GM18498 (cell line): ENCODE results near the gene FOXP1.

Experiments
- ATAC-seq: cut with Tn5 transposase; IDR thresholded peaks from one replicate; pipeline ENCODE4 v1.9.1; 2021; ENCODE audit warnings: mild to moderate bottlenecking, moderate library complexity; ENCODE audit not compliant: unreplicated experiment

The FOXP1 gene

DNA sequence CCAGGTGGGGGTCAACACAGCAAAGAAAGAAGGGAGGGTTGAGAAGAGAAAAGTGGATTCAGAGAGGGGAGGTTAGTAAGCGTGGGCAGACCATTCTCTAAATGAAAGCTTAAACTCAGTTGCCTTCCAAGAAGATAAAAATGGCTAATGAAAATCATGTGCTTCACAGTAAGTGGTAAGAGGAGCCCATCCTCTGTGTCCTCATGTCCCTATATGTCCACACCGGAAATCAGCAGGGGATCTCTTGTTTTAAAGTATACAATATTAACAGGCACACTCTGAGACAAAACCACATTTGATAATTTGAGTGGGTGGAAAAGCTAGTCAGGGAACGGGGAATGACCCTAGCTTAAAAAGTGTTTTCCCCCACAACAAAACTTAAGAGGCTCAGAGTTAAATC, 4.4 kb upstream of the FOXP1 start:
- no peak for ATAC-seq

- ATAC-seq, result no peak
These were observed 3.3 kb upstream of the FOXP1 start for GRCh38 chr3:71586810-71587242.

GRCh38 chr3:71585887-71586809, 2.6 kb upstream of the FOXP1 start:
- no peak for ATAC-seq

DNA sequence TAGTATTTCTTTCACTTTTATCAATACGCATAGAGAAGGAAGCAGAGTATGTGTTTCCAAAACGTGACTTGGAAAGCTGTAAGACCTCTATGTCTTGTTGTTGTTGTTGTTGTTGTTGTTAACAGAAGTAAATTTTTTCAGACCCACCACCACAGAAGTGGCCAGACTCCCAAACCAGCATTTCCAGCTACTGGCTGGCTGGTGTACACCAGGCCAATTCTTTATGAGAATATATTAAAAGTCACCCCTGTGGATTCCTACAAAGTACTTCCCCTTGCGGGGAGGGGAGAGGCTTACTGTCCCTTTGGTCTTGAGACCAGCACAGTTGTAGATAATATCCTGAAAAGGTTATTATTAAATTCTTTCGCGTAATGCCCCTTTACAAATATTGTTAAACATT, 1.6 kb upstream of the FOXP1 start:
- ATAC-seq, result no peak

DNA sequence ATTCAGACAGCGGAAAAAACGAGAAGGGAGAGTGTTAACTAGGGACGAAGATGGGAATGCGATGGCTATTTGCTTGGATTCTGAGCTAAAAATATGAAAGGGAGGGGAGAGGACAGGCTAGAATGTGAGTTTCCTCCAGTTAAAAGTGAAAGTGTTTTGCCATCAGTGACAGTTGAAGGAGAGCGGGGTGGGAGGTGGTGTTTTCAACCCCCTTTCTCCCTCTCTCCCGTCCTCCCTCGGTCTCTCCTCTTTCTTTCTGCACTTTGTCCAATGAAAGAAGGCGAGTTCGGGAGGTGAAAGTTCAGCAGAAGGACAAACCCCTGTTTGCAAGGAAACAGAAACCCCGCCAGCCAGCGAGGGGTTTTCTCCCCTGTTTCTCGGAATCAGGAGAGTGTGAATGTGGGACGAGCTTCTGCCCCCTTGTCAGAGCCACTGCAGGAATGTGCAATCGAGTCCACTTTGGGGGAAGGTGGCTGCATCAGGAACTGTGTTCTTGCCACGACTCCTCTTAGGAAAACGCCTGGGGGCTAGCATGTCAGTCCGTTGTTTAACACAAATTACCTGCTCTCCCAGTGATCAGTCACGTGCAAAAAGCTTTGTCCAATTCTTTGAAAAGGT, 975 bp upstream of the FOXP1 start:
- ATAC-seq, result no peak

GRCh38 chr3:71582612-71583565, 639 bp downstream of the FOXP1 start:
- ATAC-seq, result no peak

DNA sequence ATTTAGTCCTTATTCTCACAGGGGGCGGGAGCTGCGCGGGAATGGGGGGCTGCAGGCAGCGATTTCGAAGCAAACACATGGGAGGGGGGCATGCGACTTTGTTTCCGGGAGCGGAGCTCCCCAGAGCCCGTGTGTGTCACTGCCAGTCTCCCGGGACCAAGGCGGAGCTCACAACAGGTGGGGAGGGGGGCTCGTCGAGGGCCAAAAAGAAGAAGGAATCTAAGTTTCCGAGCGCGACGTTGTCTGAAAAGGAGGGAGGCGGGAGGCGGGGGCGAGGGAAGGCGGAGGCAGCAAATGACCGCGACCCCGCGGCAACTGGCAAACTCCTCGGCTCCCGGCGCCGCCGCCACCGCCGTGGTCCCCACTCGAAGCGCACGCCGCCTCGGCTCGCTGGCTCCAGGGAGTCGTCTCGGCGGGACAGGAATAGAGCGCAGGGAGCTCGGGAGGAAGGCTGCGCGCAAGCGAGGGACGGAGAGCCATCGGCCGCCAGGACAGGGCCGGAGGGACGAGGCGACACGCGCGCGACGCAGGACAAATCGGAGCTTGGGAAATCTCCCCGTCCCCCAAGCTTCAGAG, 1.4 kb downstream of the FOXP1 start:
- no peak for ATAC-seq

GRCh38 chr3:71581457-71582035, 2.0 kb downstream of the FOXP1 start:
- no peak for ATAC-seq

DNA sequence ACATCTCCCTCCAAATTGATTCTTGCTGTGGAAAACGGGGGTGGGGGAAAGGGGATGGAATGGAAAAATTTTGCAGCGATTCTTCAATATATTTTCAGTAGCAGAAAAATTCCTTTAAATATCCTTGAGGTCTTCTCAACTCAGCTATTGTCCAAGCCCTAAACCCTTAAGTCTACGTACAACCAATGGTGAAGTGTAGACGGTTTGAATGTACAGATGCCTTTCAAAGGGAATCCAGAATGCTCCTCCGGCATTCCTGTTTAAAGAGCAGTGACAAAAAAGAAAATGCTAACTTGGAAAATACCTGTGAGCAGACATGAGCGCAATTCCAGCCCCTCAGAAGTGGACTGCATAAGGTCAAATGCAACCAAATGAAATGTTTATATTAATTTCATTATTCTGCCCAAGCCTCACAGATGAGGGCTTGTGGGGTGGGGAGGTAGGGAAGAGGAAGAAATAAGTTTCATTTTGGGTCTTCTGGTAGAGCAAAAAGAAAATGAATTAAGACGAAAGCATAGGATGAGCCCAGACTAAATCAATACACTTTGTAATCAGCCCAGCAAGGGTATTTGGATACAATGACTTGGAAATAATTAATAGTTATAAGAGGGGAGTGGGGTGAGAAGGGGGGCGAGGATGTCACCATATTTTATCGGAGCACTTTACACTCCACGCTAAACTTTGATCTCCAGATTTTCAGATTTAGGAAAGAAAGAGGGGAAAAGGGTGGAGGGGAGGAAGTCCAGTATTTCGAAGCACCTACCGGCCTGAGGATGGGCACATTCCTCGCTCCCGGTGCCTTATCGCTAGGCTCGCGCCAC, 2.7 kb downstream of the FOXP1 start:
- ATAC-seq, result no peak

GRCh38 chr3:71579935-71580406, 3.6 kb downstream of the FOXP1 start:
- ATAC-seq, result no peak

- no peak for ATAC-seq
These were observed 4.1 kb downstream of the FOXP1 start for GRCh38 chr3:71579326-71579934.

GRCh38 chr3:71578054-71578751, 5.3 kb downstream of the FOXP1 start:
- no peak for ATAC-seq

GRCh38 chr3:71577011-71577410, 6.5 kb downstream of the FOXP1 start:
- ATAC-seq, result no peak

DNA sequence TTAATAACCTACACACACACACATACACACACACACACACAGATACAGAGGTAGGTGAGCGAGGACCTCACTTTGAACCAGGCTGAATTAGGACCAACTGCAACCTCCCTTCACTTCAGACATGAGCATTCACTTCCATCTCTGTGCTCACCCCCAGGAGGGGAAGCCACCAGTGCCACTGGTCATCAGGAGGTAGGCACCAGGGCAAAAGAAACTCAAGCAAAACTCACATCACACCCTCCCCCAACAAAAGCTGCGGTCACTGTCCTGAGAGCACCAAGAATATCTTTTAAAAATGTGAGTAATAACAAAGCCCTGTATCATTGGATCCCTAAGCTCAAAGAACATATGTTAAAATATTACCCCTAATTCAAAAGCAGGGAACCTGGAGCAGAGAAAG, 8.1 kb downstream of the FOXP1 start:
- no peak for ATAC-seq

GRCh38 chr3:71573181-71573580, 10.3 kb downstream of the FOXP1 start:
- no peak for ATAC-seq

GRCh38 chr3:71570546-71570945, 13.0 kb downstream of the FOXP1 start:
- ATAC-seq, result no peak

- ATAC-seq, result no peak
These were observed 15.3 kb downstream of the FOXP1 start for GRCh38 chr3:71568207-71568606.

- no peak for ATAC-seq
These were observed 16.8 kb downstream of the FOXP1 start for GRCh38 chr3:71566776-71567175.
